ENCODE results near the gene XRCC6. TPM values are rescaled to one million over a fixed set of nuclear protein-coding genes. Genes with fewer than 3 reads are reported as not detected.

The XRCC6 gene
- total RNA-seq, 1 donor from 2014 or later, result 546 TPM

DNA sequence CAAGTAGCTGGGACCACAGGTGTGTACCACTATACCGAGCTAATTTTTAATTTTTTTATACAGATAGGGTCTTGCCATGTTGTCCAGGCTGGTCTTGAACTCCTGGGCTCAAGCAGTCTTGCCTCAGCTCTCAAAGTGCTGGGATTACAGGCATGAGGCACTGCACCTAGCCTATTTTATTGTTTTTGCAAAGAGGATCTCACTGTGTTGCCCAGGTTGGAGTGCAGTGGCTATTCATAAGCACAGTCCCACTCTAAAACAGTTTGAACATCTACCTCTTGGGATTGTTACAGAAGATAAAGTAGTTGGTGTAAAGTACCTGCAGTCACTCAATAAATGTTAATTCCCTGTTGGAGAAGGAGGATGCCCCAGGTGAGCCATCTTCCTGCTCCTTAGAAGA is 29.1 kb downstream of the XRCC6 start:
- Histone ChIP-seq H3K9me3 (ENCODE audit: low read depth) (no peaks in the 10 kb centered on the region), H3K4me3 (no peak overlapping the region), H4K20me1 (ENCODE audit: low read depth) (peaks cover 2% of the 10 kb centered on the region), H3K9ac (no peak overlapping the region), H3F3A (ENCODE audit: low read depth) (peaks cover 3% of the 10 kb centered on the region), H3K27me3 (no peaks in the 10 kb centered on the region), H3K4me1 (no peaks in the 10 kb centered on the region), H3K79me2 (ENCODE audit: low read depth) (peaks cover 12% of the 10 kb centered on the region), H2AFZ (replicated peaks) (no peak overlapping the region), H3K4me2 (no peak overlapping the region), H3K27ac (no peak overlapping the region), H3K36me3 (peaks cover 31% of the 10 kb centered on the region)
- Mint-ChIP-seq H3K9me3 (no peaks in the 10 kb centered on the region), H3K27ac (no peak overlapping the region), H3K36me3 (peaks cover 18% of the 10 kb centered on the region), H3K27me3 (ENCODE audit: insufficient read depth, low read depth) (peaks cover 2% of the 10 kb centered on the region), H3K4me3 (no peak overlapping the region), H3K4me1 (no peaks in the 10 kb centered on the region)
- no peak for DNase-seq (ENCODE audit: low spot score)
- TF ChIP-seq CTCF (IDR thresholded peaks at IDR 0.05) (no peak), EZH2phosphoT487 (IDR thresholded peaks at IDR 0.05) (no peak), EZH2 (IDR thresholded peaks at IDR 0.05) (no peak)

DNA sequence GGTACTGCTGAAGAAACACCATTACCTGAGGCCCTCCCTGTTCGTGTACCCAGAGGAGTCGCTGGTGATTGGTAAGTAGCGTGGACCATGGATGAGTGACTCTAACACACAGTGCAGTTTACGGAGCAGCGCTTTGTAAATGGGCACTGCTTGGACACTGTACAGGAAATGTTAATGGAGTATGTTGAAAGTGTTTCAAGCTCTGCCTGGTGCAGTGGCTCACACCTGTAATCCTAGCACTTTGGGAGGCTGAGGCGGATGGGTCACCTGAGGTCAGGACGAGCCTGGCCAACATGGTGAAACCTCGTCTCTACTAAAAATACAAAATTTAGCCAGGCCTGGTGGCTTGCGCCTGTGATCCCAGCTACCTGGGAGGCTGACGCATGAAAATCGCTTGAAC is 29.7 kb downstream of the XRCC6 start:
- H4K20me1 ChIP-seq (ENCODE audit: low read depth), result no peaks in the 10 kb centered on the region
- H3K27me3 ChIP-seq, result no peaks in the 10 kb centered on the region
- H3K27ac Mint-ChIP-seq, result no peak overlapping the region
- H3K4me2 ChIP-seq, result no peak overlapping the region
- no peaks in the 10 kb centered on the region for H3K4me1 ChIP-seq
- no peak overlapping the region for H3K9ac ChIP-seq
- H3K4me3 Mint-ChIP-seq, result no peak overlapping the region
- peaks cover 31% of the 10 kb centered on the region for H3K36me3 ChIP-seq
- H3K27ac ChIP-seq, result no peak overlapping the region
- DNase-seq (ENCODE audit: low spot score), result no peak
- H3K4me3 ChIP-seq, result no peak overlapping the region
- H3K79me2 ChIP-seq (ENCODE audit: low read depth), result peaks cover 12% of the 10 kb centered on the region
- peaks cover 3% of the 10 kb centered on the region for H3F3A ChIP-seq (ENCODE audit: low read depth)
- H3K36me3 Mint-ChIP-seq, result peaks cover 18% of the 10 kb centered on the region
- peaks cover 2% of the 10 kb centered on the region for H3K27me3 Mint-ChIP-seq (ENCODE audit: insufficient read depth, low read depth)
- no peaks in the 10 kb centered on the region for H3K9me3 ChIP-seq (ENCODE audit: low read depth)
- no peaks in the 10 kb centered on the region for H3K4me1 Mint-ChIP-seq
- H3K9me3 Mint-ChIP-seq, result no peaks in the 10 kb centered on the region
- TF ChIP-seq EZH2 (IDR thresholded peaks at IDR 0.05) (no peak), CTCF (IDR thresholded peaks at IDR 0.05) (no peak), EZH2phosphoT487 (IDR thresholded peaks at IDR 0.05) (no peak)
- no peak overlapping the region for H2AFZ ChIP-seq (replicated peaks)

DNA sequence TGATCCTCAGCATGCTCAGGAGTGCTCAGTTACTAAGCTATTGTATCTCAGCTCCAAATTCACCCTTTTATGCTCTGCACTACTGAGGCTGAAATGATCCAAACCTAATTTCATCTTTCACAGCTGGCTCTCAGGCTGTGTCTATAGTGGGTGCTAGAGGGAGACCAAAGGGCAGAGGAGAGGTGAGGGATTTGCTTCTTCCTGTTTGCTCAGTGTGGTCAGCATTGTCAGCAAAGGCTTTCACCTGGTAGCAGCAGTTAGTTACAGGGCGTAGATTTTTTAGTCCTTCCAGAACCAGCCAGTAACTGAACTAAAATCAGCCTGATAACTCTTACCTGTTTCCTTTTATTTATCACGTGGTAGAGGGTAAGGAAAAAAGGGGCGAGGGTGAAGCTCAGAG is 33.2 kb downstream of the XRCC6 start:
- H3K4me2 ChIP-seq, result no peak overlapping the region
- H4K20me1 ChIP-seq (ENCODE audit: low read depth), result no peaks in the 10 kb centered on the region
- no peaks in the 10 kb centered on the region for H3K79me2 ChIP-seq (ENCODE audit: low read depth)
- peaks cover 9% of the 10 kb centered on the region for H3F3A ChIP-seq (ENCODE audit: low read depth)
- no peak overlapping the region for H3K9ac ChIP-seq
- no peak overlapping the region for H3K27ac ChIP-seq
- peaks cover 2% of the 10 kb centered on the region for H3K27me3 Mint-ChIP-seq (ENCODE audit: insufficient read depth, low read depth)
- no peak overlapping the region for H3K4me3 Mint-ChIP-seq
- H3K27ac Mint-ChIP-seq, result no peak overlapping the region
- no peak for TF ChIP-seq CTCF (IDR thresholded peaks at IDR 0.05)
- no peak for TF ChIP-seq EZH2phosphoT487 (IDR thresholded peaks at IDR 0.05)
- no peak for TF ChIP-seq EZH2 (IDR thresholded peaks at IDR 0.05)
- no peaks in the 10 kb centered on the region for H3K4me1 Mint-ChIP-seq
- H2AFZ ChIP-seq (replicated peaks), result no peak overlapping the region
- no peaks in the 10 kb centered on the region for H3K27me3 ChIP-seq
- peaks cover 23% of the 10 kb centered on the region for H3K36me3 Mint-ChIP-seq
- H3K36me3 ChIP-seq, result peaks cover 26% of the 10 kb centered on the region
- H3K9me3 Mint-ChIP-seq, result no peaks in the 10 kb centered on the region
- H3K4me3 ChIP-seq, result no peak overlapping the region
- H3K4me1 ChIP-seq, result no peaks in the 10 kb centered on the region
- H3K9me3 ChIP-seq (ENCODE audit: low read depth), result no peaks in the 10 kb centered on the region
- no peak for DNase-seq (ENCODE audit: low spot score)
